ENCODE results near the gene PCBP3.
"Not testable (repeated sequence)": the region's sequence is repeated elsewhere in the genome, so short reads cannot be mapped to it uniquely, and the experiment has no call there.

Gene PCBP3

DNA sequence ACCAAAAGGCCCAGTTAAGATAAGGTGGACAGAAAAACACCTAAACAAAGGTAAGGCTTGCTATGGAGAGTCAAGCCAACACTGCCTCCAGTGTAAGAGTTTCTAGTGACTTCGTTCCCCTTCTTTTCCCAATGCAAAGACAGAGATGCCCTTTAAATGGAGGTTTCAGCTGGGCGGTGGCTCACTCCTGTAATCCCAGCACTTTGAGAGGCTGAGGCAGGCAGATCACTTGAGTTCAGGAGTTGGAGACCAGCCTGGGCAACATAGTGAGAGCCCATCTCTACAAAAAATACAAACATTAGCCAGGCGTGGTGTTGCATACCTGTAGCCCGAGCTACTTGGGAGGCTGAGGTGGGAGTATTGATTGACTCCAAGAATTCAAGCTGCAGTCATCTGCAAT lies 314.0 kb downstream of the PCBP3 start:
- DNase-seq = no peak

DNA sequence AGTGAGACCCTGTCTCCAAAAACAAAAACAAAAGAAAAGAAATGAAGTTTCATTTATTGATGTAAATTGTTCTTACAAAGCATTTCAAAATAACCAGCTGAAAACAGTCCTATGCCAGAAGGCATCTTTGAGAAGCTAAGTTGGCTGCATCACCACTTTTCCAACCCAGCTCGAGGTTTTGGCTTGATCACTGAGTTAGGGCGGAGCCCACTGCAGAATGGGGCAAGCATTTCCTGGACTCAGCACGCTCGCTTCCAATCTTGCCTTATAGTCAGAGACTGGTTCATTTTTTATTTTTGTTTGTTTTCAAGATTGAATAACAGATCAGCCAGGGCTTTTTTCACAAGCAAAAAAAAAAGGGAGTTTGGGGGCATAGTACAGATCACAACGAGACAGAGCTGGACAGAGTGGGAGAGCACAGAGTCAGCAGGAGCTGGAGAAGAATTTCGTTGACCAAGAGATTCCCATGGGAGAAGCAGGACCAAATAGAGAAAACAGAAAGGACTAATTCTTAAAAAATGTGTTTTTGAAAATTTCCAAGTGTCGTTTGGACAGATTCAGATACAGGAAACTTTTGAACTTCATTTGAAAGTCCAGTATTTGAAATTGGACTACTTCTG lies 314.6 kb downstream of the PCBP3 start:
- DNase-seq = no peak

DNA sequence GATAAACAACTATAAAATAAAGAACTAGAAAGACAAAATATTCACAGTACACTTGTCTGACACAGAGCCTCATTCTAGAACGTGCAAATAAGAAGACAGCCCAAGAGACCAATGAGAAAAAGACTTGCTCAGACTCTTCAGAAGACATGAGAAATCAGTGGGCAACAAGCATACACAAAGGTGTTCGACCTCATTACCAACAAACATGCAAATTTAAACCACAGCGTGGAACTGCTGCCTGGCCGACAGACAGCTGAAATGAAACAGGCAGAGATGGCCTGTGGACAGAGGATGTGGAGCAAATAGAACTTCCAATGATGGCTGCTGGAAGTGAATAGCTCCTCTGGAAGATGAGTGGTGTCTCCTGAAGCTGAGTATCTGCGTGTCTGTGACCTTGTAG lies 315.7 kb downstream of the PCBP3 start:
- DNase-seq = no peak

DNA sequence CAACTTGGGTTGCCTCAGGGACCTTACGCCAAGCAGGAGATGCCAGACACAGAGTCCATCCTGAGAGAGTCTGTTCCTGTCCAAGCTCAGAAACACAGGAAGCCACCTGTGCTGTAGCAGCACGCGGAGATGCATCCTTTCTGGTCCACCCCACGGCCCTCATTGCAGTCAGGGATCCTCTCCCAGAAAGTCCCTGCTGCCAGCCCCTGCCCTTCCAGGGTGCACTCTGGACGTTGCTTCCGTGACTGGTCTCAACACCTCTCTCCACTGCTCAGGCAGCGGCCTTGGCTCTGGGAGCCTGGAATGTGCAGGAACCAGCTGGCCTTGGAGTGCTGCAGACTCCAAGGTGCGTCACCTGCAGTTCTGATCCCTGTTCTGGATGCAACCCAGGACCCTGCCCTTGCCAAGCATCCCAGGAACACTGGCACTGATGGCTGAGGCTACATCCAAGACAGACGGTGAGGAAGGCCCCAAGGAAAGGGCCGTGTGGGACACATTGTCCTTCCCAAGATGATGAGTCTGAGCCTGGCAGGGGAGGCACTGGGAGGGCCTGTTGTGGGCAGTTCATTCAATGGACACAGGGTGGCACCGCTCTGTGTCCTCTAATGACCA lies 316.4 kb downstream of the PCBP3 start:
- no peak for DNase-seq

DNA sequence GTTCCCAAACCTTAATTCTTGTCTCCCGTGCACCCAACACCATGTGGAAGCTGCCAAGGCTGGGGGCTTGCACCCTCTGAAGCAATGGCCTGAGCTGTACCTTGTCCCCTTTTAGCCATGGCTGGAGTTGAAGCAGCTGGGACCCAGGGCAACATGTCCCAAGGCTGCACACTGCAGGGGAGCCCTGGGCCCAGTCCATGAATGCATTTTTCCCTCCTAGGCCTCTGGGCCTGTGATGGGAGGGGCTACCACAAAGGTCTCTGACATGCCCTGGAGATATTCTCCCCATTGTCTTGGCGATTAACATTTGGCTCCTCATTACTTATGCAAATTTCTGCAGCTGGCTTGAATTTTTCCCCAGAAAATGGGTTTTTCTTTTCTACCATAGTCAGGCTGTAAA lies 317.9 kb downstream of the PCBP3 start:
- not testable (repeated sequence) for DNase-seq

DNA sequence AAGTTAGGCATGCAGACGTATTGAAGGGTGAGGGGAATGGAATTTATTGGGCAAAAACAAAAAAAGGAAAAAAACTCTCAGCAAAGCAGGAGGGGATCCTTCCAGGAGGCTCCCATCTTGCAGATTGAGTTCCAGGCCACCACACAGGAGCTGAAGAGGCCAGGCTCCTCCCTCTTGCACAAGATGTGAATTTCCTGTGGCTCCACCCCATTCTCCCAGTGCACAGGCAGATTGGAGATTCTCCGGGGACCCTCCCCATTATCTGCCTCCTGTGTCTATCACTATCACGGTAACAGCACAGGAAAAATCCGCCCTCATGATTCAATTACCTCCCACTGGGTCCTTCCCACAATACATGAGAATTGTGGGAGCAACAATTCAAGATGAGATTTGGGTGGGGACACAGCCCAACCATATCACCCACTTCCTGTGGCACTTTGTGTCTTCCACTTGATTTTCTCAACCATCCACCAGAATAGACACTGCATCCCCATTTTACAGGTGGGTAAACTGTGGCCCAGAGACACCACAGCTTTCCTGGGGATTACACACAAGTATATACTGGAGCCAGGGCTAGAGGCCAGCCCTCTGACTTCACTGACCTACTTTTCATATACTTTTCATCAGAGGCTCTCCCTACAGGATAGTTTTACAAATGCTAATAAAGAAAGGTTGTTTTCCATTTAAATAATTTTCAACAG lies 319.2 kb downstream of the PCBP3 start:
- no peak for DNase-seq

DNA sequence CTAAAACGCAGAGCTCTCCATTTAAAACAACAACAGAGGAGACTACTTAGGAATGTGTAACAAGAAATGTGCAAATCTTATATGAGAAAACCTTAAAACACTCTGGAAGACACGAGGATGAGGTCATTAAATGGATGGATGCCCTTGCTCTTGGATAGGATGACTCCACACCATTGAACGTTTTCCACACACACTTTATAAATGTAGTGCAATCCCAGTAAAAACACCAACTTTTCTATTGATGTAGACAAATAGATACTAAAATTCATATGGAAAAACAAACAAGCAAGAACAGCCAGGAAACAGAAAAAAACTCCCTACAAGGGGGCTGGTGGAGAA lies 319.7 kb downstream of the PCBP3 start:
- no peak for DNase-seq

DNA sequence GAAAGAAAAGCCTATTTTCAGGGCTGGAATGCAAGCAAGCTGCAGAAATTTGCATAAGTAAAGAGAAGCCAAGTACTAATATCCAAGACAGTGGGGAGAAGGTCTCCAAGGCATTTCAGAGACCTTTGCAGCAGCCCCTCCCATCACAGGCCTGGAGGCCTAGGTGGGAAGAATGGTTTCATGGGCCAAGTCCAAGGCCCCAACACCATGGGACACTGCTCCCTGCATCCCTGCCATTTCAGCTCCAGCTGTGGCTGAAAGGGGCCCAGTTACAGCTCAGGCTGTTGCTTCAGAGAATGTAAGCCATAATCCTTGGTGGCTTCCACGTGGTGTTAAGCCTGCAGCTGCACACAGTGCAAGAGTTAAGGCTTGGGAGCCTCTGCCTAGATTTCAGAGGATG lies 321.1 kb downstream of the PCBP3 start:
- no peak for DNase-seq

DNA sequence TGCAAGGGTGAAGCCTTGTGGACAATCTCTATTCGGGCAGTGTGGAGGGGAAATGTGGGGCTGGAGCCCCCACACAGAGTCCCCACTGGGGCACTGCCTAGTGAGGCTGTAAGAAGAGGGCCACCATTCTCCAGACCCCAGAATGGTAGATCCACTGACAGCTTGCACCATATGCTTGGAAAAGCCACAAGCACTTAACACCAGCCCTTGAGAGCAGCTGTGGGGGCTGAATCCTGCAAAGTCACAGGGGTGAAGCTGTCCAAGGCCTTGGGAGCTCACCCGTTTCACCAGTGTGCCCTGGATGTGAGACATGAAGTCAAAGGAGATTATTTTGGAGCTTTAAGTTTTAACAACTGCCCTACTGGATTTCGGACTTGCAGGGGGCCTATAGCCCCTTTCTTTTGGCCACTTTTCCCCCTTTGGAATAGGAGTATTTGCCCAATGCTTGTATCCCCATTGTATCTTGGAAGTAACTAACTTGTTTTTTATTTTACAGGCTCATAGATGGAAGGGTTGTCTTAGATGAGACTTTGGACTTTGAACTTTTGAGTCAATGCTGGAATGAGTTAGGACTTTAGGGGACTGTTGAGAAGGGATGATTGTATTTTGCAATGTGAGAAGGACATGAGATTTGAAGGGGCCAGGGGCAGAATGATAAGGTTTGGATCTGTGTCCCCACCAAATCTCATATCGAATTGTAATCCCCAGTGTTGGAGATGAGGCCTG lies 321.7 kb downstream of the PCBP3 start:
- no peak for DNase-seq

DNA sequence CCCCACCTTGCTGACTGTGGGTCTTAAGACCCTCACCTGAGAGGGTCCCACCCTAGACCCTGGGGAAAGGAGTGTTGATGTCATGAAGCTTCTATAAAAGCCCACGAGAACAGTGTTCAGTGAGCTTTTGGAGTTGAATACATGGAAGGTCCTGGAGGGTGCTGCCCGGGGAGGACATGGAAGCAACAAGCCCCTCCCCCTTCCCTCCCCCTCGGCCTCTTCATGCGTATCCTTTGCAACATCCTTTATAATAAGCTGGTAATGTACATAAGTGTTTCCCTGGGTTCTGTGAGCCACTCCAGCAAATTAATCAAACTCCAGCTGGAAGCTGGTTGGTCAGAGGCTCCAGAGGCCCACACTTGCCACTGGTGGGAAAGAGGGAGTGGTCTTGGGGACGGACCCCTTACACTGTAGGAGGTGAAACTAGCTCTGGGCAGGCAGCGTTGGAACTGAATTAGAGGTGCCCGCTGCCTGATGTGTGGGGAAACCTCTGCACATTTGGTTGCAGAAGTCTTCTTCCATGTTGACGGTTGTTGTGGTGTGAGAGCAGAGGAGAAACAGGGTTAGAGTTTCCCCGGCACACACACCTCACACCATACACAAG lies 323.4 kb downstream of the PCBP3 start:
- no peak for DNase-seq

DNA sequence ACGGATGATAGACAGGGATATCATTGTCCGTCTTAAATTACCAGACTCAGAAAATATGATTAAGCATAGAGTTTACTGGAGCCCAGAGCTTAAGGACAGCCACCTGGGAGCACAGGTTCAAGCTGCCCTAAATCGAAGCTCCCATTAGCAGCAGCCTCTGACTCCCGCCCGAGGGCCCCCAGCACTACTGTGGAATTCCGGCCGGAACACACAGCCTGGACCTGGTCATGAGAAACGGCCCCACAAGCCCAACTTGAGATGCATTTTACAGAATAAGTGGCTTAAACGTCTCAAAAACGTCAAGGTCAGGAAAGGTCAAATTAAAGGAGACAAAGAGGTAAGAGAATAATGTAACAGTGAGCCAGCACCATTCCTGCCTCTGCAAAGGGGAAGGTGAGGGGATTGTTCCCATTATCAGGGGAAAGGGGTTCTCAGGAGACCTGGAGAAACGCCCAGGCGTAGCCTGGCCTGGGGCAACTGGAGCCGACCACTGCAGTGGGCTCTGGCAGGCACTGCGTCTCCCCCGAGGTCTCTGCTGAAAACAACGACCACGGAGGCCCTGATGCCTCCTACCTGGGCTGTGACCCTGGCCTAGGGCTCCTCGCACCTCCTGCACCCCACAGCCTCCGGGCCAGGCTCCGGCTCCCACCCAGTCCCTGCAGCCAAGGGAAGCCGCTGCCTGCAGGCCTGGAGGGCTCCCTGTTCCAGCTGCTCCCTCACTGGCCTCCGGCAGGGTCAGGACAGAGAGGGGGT lies 326.6 kb downstream of the PCBP3 start:
- DNase-seq = no peak

DNA sequence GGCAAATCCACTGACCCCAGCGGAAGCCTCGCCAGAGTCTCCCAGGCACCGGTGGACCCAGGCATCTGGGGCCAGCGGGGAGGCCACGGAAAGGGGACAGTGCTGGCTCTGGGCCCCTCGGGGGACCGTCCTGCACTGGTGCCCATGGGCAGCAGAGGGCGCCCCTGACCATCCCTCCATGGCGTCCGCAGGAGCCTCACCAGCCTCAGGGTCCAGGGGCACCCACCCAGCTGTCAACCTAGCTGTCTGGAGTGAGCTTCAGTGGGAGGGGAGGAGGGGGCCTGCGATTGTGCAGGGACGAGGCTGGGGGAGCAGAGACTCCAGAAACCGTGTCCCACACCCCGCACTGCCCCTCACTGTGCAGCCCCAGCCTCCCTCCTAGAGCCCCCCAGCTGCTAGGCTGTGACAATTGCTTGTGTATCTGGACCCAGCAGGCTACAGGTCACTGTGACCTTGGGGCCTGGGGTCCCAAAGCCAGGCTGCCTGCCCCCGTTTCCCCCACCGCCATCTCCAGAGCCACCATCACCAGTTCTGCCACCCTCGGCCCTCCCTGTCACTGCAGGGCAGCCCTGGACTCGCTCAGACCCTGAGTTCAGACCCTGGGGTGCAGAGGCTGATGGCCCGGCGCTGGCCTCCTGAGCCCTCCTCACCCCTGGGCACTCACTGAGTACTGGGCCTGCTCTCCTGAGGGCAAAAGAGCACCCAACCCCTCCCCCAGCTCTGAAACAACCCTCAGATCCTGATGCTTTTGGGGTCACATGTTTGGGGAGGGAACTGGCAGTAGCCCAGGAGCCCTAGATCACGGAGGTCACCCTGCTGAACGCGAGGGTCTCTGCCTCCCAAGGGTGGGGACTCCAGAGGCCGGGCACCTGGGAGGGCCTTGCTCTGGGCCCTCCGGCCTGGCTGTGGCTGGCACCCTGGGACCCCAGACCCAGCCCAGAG lies 327.4 kb downstream of the PCBP3 start:
- DNase-seq = no peak

DNA sequence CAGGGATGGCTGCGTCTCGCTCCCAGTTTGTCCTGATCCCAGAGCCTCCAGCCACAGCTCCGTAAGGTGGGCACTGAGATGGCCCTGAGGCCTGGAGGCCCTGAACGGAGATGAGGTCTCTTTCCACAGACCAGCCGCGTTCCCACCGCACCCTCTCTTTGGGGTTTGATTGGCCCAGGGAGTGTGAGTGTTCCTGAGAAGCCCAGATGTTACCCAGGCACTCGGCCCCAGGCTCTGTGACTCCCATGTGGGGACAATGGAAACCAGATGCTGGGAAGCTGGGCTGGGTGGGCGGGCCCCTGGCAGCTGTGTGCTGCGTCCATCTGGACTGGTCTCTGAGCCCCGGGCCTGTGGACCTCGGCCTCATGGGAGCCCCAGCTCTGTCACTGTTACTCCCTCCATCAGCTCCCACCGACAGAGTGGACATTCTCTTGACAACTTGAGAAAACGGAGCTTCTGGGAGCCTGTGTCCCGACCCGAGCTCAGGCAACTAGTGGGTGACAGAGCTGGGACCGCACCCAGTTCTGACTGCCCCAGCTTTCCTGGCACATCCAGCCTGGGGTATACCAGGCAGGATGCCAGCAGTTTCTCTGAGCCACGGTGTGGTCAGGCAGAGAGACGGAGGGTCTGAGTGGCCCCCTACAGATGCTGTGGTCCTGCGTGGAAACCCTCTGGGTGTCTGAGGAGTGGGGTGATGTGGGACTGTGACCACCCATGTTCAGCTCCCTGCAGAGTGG lies 328.3 kb downstream of the PCBP3 start:
- no peak for DNase-seq

DNA sequence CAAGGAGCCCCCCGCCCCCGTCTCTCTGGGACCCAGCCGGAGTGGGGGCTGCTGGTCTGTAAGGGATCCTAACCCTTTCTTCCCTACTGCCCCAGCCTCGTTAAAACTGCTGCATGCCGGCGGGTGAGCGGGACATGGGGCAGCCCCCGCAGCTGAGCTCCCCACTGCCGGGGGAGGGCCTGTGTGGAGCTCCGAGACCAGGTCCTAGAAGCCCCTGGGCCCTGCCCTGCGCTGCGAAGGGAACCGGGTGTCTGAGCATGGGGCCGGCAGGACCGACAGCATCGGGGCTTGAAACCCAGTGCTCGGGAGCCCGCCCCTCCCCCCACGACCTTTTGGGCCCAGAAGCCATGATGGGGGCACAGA lies 328.8 kb downstream of the PCBP3 start:
- no peak for DNase-seq

DNA sequence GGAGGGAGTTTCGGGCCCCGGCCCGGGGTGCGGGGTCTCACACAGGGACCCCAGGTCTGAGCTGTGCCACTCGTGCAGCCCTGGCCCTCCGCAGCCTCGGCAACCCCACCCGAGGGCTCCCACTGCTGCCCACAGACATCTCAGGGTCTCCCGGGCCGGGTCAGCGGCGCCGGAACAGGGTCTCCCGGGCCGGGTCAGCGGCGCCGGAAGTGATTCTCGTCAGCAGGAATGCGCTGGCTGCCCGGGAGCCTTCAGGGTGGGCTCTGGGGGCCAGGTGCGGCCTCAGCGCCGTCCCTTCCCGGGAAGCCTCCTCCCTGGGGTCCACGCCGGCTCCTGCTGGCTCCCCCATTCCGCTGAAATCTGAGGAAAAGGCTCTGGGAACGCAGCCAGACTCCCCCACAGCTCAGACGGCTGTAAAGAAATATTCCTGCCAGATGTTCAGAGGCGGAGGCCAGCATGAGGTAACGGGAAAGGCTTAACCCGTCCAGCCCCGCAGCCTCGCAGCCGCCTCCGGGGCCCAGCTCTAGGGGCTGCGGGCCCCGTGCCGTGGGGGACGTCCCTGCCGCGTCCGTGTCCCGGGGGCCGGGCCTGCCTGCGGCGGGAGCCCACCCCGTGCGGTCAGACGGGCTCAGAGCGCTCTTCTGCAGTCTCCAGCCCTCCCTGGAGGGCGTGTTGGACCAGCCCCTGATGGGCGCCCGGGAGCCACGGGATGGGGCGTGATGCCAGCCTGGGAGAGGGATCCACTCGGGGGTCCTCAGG lies 329.4 kb downstream of the PCBP3 start:
- no peak for DNase-seq

DNA sequence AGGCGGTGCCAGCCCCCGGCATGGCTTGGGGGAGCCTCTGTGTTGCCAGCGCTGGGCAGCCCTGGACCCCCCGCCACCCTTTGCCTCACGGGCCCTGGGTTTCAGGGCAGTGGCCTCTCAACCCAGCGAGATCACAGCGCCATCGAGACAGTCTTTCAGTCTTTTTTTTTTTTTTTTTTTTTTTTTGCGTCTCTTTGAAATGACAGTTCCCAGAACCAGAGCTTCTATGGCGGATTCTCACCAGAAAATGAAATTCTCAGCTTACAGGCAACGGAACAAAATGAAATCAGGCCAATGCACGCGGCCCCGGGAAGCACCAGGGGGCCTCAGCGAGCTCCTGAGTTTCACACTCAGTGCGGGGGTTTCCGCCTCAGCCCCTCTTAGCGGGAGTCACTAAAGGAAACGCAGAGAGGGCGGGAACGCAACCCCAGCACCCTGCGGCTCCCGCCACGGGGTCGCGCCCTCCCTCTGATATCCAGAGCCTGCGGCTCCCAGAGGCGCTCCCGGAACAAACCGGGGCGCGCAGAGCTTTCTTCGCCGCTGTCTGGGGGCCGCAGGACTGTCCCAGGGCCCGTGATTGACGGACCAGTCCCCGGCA lies 330.0 kb downstream of the PCBP3 start:
- DNase-seq = no peak

DNA sequence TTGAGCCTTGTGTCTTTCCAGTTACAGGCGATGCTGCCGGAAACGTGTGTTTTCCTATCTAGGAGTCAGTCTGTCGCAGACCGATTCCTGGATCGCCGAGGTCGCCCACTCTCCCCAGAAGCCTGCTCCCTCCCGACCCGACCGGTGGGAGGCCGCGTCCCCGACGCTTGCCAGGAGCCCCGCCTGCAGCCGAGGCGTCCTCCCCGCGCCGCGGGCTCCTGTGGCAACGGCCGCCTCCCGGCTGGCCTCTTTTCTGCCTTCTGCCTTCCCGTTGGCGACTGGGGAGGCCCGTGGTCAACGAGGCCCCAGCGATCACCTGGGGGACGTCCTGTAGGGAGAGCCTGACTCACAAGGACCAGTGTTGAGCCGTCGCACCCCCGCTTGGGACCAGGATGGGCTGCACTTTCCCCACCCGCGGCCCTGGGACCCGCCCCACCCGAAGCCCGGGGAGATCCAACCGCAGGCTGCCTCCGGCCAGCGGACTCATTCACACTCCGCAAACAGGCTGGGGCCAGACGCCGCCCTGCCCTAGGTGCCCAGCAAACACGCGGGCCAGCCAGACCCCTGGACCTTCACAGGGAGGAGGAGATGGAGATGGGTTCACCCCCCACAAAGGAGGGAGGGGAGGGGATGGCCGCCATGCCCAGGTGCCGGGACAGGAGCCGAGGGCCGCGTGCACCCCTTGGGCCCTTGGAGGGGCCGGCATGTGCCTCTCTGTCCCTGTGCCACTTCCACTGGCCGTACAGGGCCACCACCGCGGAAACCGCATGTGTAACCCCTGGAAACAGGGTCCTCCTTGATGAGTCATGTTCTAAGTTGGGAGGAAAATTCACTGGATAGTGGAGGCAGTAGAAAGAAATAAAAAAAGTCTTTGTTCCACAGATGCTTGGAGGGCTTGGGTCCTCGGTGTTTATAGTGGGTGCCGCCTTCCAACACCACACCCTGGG lies 330.8 kb downstream of the PCBP3 start:
- DNase-seq = no peak

DNA sequence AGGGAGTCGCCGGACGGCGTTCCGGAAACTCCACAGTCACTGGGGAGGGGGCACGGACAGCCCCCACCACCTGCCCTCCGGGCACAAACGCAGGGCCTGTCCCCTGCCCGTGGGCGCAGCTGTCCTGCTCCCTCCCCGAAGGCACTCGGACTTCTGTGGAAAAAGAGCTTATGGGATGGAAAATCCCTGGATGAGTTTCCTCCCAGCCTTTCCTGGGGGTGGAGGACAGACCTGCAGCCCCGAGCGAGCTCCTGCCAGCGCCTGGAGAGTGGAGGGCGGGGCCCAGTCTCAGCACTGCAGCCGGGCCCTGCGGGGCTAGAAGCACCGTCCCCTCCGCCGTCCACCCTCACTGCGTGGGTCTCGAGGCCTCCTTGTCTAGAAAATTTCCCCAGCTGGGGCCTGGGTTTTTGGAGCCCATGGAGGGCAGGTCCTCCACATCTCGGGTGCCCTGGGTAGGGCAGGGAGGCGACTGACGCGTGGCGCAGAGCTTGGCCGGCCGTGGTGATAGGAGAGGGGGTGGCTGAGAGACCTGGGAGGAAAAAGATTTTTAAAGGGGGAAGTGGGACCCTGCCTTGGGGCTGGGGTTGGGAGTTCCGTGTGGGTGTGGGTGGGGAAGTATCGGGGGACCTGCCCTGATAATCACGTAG lies 331.6 kb downstream of the PCBP3 start:
- no peak for DNase-seq

Data from NCI-H774 (cell line).